ENCODE results near the gene COL4A1.
A peak's percentile ranks its signal among the peaks of the same experiment; 100 is the strongest.

Gene COL4A1

GRCh38 chr13:110156301-110157049 lies 150.5 kb downstream of the COL4A1 start:
- DNase-seq: no peak

GRCh38 chr13:110155072-110155471 lies 151.9 kb downstream of the COL4A1 start:
- no peak for DNase-seq

- DNase-seq: no peak
These were observed 152.5 kb downstream of the COL4A1 start for GRCh38 chr13:110154410-110154933.

- DNase-seq: no peak
These were observed 154.6 kb downstream of the COL4A1 start for GRCh38 chr13:110152351-110152750.

GRCh38 chr13:110151462-110151861 lies 155.5 kb downstream of the COL4A1 start:
- DNase-seq: no peak

GRCh38 chr13:110150384-110151101 lies 156.4 kb downstream of the COL4A1 start:
- DNase-seq: no peak

GRCh38 chr13:110149036-110149435 lies 157.9 kb downstream of the COL4A1 start:
- no peak for DNase-seq

GRCh38 chr13:110140099-110140498 lies 166.9 kb downstream of the COL4A1 start:
- DNase-seq: no peak

- no peak for DNase-seq
These were observed 168.3 kb downstream of the COL4A1 start for GRCh38 chr13:110138700-110139036.

- peak; percentile 74 for DNase-seq
These were observed 168.8 kb downstream of the COL4A1 start for GRCh38 chr13:110138010-110138699.

GRCh38 chr13:110137680-110138009 lies 169.3 kb downstream of the COL4A1 start:
- DNase-seq: no peak

GRCh38 chr13:110136660-110137585 lies 170.0 kb downstream of the COL4A1 start:
- DNase-seq: no peak

GRCh38 chr13:110135977-110136597 lies 170.9 kb downstream of the COL4A1 start:
- no peak for DNase-seq

GRCh38 chr13:110134801-110135200 lies 172.2 kb downstream of the COL4A1 start:
- DNase-seq: no peak

GRCh38 chr13:110133425-110134235 lies 173.3 kb downstream of the COL4A1 start:
- no peak for DNase-seq

GRCh38 chr13:110132225-110132982 lies 174.6 kb downstream of the COL4A1 start:
- no peak for DNase-seq

GRCh38 chr13:110131424-110131823 lies 175.5 kb downstream of the COL4A1 start:
- DNase-seq: no peak

GRCh38 chr13:110130431-110130830 lies 176.5 kb downstream of the COL4A1 start:
- DNase-seq: no peak

- no peak for DNase-seq
These were observed 177.3 kb downstream of the COL4A1 start for GRCh38 chr13:110129539-110130186.

- no peak for DNase-seq
These were observed 177.9 kb downstream of the COL4A1 start for GRCh38 chr13:110129076-110129475.

Measured in kidney glomerular epithelial cell (primary cell).